22Rv1 (cell line): ENCODE results near the gene DCXR.

Source experiments
- CTCF ChIP-seq: fragments of 450-650 bp; IDR thresholded peaks from 2 replicates; pipeline ENCODE4 v1.5.1; 2017; ENCODE audit warnings: mild to moderate bottlenecking
- ZFX ChIP-seq: fragments of 450-650 bp; IDR thresholded peaks from 2 replicates; pipeline ENCODE4 v1.6.1; 2017; ENCODE audit warnings: antibody characterized with exemption, borderline replicate concordance

- TF ChIP-seq CTCF (no peak), ZFX (no peak)
These were observed 39.5 kb upstream of the DCXR start for GRCh38 chr17:82076785-82077591.
